ENCODE results near the gene MPHOSPH9. TPM values are rescaled to one million over a fixed set of nuclear protein-coding genes. Genes with fewer than 3 reads are reported as not detected.

MPHOSPH9 gene
- total RNA-seq, 6 experiments from 2014 or later, result 20.7 to 28.6 (median 24.4) TPM

DNA sequence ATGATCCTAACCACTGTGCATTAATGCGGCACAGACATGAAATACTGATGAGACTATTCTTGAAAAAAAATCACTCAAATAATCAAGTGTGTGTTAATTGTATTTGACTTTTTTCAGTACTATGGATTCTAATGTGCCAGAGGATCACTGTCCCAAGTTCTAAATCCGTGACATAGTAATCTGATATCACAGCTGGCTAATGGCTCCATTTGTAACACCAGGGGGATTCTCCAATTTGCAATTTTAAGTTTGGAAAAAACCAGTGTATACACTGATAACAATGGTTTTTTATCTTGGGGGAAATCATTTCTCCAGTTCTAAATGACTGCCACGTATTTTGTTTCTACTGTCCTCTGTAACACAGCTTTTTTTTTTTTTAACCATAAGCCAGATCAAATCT lies 33.0 kb downstream of the MPHOSPH9 start:
- Mint-ChIP-seq H3K9me3 (no peaks in the 10 kb centered on the region), H3K4me1 (ENCODE audit: low read depth) (no peaks in the 10 kb centered on the region), H3K4me3 (no peak overlapping the region), H3K27me3 (ENCODE audit: insufficient read depth) (no peaks in the 10 kb centered on the region), H3K27ac (no peak overlapping the region), H3K36me3 (ENCODE audit: low read depth) (peaks cover 14% of the 10 kb centered on the region)
- TF ChIP-seq, protein P1, sequence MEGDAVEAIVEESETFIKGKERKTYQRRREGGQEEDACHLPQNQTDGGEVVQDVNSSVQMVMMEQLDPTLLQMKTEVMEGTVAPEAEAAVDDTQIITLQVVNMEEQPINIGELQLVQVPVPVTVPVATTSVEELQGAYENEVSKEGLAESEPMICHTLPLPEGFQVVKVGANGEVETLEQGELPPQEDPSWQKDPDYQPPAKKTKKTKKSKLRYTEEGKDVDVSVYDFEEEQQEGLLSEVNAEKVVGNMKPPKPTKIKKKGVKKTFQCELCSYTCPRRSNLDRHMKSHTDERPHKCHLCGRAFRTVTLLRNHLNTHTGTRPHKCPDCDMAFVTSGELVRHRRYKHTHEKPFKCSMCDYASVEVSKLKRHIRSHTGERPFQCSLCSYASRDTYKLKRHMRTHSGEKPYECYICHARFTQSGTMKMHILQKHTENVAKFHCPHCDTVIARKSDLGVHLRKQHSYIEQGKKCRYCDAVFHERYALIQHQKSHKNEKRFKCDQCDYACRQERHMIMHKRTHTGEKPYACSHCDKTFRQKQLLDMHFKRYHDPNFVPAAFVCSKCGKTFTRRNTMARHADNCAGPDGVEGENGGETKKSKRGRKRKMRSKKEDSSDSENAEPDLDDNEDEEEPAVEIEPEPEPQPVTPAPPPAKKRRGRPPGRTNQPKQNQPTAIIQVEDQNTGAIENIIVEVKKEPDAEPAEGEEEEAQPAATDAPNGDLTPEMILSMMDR (IDR thresholded peaks at IDR 0.05), result no peak
- no peak for DNase-seq

DNA sequence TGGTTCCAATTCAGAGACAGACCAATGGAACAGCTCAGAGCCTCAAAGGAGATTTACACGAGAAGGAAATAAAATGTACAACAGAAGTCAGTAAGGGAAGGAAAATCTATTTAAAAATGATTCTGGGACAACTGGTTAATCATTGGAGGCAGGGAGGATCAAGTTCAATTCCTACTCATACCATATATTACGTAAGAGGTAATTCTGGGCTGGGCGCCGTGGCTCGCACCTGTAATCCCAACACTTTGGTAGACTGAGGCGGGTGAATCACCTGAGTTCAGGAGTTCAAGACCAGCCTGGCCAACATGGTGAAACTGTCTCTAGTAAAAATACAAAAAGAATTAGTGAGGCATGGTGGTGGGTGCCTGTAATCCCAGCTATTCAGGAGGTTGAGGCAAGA lies 45.3 kb downstream of the MPHOSPH9 start:
- H3K27me3 Mint-ChIP-seq (ENCODE audit: insufficient read depth), result no peaks in the 10 kb centered on the region
- H3K36me3 Mint-ChIP-seq (ENCODE audit: low read depth), result peaks cover 26% of the 10 kb centered on the region
- H3K4me3 Mint-ChIP-seq, result no peak overlapping the region
- TF ChIP-seq, protein P1 (IDR thresholded peaks at IDR 0.05), result no peak
- no peaks in the 10 kb centered on the region for H3K9me3 Mint-ChIP-seq
- no peaks in the 10 kb centered on the region for H3K4me1 Mint-ChIP-seq (ENCODE audit: low read depth)
- DNase-seq, result no peak
- H3K27ac Mint-ChIP-seq, result no peak overlapping the region

DNA sequence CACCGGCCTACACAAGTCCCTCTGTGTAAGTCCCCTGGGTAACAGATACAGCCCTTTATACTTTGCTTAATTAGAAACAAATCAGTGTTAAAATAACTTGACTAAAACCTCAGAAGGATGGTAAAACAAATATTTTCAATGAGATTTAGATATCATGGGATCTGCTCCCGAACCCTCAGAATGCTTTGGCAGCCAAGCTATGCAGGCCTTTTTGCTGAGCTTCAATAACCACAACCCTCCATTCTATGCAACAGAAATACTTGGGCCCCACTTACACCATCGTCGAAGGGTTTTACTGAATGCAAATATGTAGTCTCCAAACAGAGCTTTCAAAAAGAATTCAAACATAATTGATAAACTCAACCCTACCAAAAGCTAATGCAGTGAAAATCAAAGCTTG lies 52.8 kb downstream of the MPHOSPH9 start:
- TF ChIP-seq, protein P1 (IDR thresholded peaks at IDR 0.05), result no peak

DNA sequence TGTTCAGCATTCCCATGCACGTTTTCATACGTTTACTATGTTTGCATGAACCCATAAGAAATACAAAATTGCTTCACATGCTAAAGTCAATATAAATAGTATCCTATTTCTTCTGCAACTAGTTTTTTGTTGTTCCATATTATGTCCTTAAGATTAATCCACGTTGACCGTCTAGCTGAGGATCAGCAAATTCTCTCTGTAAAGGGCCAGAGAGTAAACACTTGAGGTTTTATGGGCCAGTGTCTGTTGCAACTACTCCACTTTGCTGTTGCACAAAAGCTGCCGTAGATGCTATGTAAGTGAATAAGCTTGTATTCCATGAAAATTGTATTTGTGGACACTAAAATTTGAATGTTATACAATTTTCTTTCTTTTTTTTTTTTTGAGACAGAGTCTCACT lies 61.0 kb downstream of the MPHOSPH9 start:
- no peaks in the 10 kb centered on the region for H3K9me3 Mint-ChIP-seq
- H3K27me3 Mint-ChIP-seq (ENCODE audit: insufficient read depth), result no peaks in the 10 kb centered on the region; the same call in 1 of the 2 replicates
- H3K4me3 Mint-ChIP-seq, result no peak overlapping the region
- no peak overlapping the region for H3K27ac Mint-ChIP-seq
- TF ChIP-seq, protein P1 (IDR thresholded peaks at IDR 0.05), result no peak
- H3K36me3 Mint-ChIP-seq (ENCODE audit: low read depth), result peaks cover 14% of the 10 kb centered on the region
- DNase-seq, result no peak
- H3K4me1 Mint-ChIP-seq (ENCODE audit: low read depth), result no peaks in the 10 kb centered on the region

More for the DNA sequence above, 52.8 kb downstream of the MPHOSPH9 start:
- Mint-ChIP-seq H3K27me3 (ENCODE audit: insufficient read depth) (no peaks in the 10 kb centered on the region), H3K4me3 (no peak overlapping the region), H3K27ac (no peak overlapping the region), H3K9me3 (no peaks in the 10 kb centered on the region), H3K36me3 (ENCODE audit: low read depth) (peaks cover 9% of the 10 kb centered on the region), H3K4me1 (ENCODE audit: low read depth) (no peaks in the 10 kb centered on the region)
- no peak for DNase-seq

DNA sequence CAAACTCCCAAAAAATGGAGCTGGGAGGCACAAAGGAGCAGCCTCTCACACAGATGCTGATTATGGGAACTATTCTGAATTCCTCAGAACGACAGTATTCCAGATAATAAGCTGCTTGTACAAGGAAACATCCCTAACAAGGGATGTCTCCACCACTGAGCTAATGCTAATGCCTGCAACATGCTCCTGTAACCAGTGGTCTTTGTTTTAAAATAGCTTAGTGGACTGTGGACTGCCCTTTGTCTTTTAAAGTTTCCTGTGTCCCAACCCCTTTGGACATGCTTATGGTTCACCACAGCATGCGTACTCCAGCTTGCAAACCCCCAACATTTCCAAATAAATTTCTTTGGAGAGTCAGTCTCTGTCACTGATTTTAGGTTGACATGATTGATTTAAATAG lies 65.6 kb downstream of the MPHOSPH9 start:
- no peak overlapping the region for H3K4me3 Mint-ChIP-seq
- no peak overlapping the region for H3K27ac Mint-ChIP-seq
- H3K9me3 Mint-ChIP-seq, result no peaks in the 10 kb centered on the region
- H3K27me3 Mint-ChIP-seq (ENCODE audit: insufficient read depth), result no peaks in the 10 kb centered on the region; the same call in 1 of the 2 replicates
- peaks cover 18% of the 10 kb centered on the region for H3K36me3 Mint-ChIP-seq (ENCODE audit: low read depth)
- TF ChIP-seq, protein P1 (IDR thresholded peaks at IDR 0.05), result no peak
- no peaks in the 10 kb centered on the region for H3K4me1 Mint-ChIP-seq (ENCODE audit: low read depth)
- DNase-seq, result no peak

DNA sequence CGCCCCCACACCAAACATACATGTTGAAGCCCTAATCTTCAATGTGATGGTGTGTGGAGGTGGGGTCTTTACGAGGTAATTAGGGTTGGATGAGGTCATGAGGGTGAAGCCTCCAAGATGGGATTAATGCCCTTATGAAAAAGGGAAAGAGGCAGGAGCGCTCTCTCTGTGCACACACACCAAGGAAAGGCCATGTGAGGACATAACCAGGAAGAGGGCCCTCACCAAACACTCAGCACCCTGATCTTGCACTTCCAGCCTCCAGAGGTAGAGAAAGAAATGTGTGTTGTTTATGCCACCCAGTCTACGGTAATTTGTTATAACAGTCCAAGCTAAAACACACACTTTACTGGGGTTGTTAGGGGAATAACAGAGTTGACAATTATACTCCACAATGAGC lies 67.4 kb downstream of the MPHOSPH9 start:
- Mint-ChIP-seq H3K27ac (no peak overlapping the region), H3K27me3 (ENCODE audit: insufficient read depth) (no peaks in the 10 kb centered on the region; the same call in 1 of the 2 replicates), H3K4me3 (no peak overlapping the region), H3K36me3 (ENCODE audit: low read depth) (peaks cover 13% of the 10 kb centered on the region), H3K9me3 (no peaks in the 10 kb centered on the region), H3K4me1 (ENCODE audit: low read depth) (no peaks in the 10 kb centered on the region)
- TF ChIP-seq, protein P1 (IDR thresholded peaks at IDR 0.05), result no peak
- no peak for DNase-seq

All from HFFc6 (cell line).